Globus pallidus (tissue), 1 donor: ENCODE data around the gene ZC3H8.

ENCODE experiments used
- DNase-seq: peaks from one replicate; pipeline ENCODE4 v3.0.0-alpha.2; 2015; ENCODE audit warnings: low spot score

ZC3H8 gene

GRCh38 chr2:112164876-112165275 is 90.0 kb downstream of the ZC3H8 start:
- DNase-seq: no peak

DNA sequence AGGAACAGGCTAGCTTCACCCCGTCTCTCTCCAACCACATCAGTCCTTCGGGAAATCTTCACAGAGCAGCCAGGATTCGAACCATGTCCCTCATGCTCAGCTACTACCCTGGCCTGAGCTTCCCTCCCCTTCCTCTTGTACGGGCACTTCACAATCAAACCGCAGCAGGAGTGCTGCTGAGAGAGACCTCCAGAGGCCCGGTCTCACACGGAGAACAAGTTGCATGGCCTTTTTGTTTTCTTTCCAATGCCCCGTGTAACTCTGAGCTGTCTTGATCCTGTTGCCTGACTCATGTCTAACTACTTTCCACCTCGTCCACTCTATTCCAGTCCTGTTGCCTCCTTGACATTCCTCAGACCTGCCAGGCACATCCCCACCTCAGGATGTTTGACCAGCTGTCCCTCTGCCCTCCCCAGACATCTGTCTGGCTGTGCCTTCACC is 91.3 kb downstream of the ZC3H8 start:
- DNase-seq: no peak

DNA sequence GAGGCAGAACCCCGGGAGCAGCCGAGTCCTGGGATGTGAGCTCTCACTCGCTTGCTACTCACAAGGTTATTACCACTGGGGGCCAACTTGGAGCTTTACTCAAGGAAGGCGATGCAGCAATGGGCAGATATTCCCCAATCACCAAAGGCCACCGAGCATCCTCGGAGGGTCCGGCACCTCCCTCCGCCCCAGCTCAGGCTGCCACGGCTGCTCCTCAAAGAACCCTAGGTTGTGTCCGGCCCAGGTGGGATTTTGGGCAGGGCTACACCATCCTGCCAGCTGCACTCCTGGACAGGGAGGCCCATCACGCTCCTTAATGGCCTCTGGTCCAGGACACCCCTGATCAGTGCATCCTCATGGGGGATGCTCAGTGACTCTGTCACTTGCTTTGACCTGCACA is 91.9 kb downstream of the ZC3H8 start:
- no peak for DNase-seq

DNA sequence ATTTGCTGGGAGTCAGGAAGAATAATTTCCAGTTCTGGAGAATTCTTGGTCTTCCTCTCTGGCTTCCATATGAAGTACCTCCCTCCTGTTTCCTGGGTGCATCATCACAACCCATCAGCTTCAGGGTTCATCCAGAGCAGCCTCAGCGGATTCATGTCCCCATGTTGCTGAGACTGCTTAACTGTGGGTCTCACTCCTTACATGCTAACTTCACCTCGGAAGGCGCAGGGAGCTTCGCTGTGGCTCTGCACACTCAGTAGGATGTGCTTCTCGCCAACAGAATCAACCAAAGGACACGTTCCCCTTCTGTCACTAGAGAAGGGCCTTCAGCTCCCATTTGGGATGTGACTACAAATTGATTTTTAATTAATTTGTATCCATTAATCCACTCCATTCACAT is 92.5 kb downstream of the ZC3H8 start:
- no peak for DNase-seq
